Esophagus (tissue), 2 donors: Measurements from ENCODE around the gene UVSSA. TPM values are rescaled to one million over a fixed set of nuclear protein-coding genes. Genes with fewer than 3 reads are reported as not detected.

ENCODE experiments used
- H3K27ac ChIP-seq, 2 donors: one replicate each; pipeline ENCODE4 v1.5.1; 2013; ENCODE audit warnings: low read depth in 2 of 2, mild to moderate bottlenecking in 2 of 2, inconsistent platforms in 1 of 2, low read length in 1 of 2, moderate library complexity in 1 of 2
- H3K27me3 ChIP-seq, 2 donors: one replicate each; pipeline ENCODE4 v1.6.1; 2013; ENCODE audit warnings: low read length in 2 of 2, control low read depth in 1 of 2, mild to moderate bottlenecking in 1 of 2; ENCODE audit not compliant: insufficient read depth in 2 of 2, control insufficient read depth in 1 of 2
- H3K36me3 ChIP-seq, 2 donors: one replicate each; pipeline ENCODE4 v1.6.1; 2013; ENCODE audit warnings: low read length in 1 of 2; ENCODE audit not compliant: control insufficient read depth in 2 of 2, insufficient read depth in 2 of 2
- H3K4me1 ChIP-seq, 2 donors: one replicate each; pipeline ENCODE4 v1.6.1; 2013; ENCODE audit warnings: low read length in 1 of 2; ENCODE audit not compliant: control insufficient read depth in 2 of 2, insufficient read depth in 2 of 2
- H3K4me3 ChIP-seq, 2 donors: one replicate each; pipeline ENCODE4 v1.5.1; 2013; ENCODE audit warnings: low read length in 2 of 2, mild to moderate bottlenecking in 2 of 2, low read depth in 1 of 2, moderate library complexity in 1 of 2
- H3K9me3 ChIP-seq, 2 donors: one replicate each; pipeline ENCODE4 v1.6.1; 2013; ENCODE audit warnings: mild to moderate bottlenecking in 2 of 2, low read depth in 1 of 2, low read length in 1 of 2, moderate library complexity in 1 of 2; ENCODE audit not compliant: control insufficient read depth in 2 of 2, insufficient read depth in 1 of 2
- WGBS, 2 donors: extraction: QIAGEN DNeasy Blood & Tissue Kit; methylation state at CpG; one replicate each; pipeline ENCODE4 v1.1.7; 2013; 5-methylcytosine and 5-hydroxymethylcytosine counted together
- polyA plus RNA-seq, 2 donors: library from polyadenylated mRNA; stranded (reverse); fragments of 200-250 nt; gene quantifications; one replicate each; pipeline ENCODE4 v1.2.3, GENCODE V29; 2013
- donor health status: healthy with polysubstance abuse.
- donor health status: Bipolar disorder and iron deficiency.

The UVSSA gene
- polyA plus RNA-seq, 2 donors, result 4.8 to 13.0 TPM

GRCh38 chr4:1305781-1306455, 41.1 kb upstream of the UVSSA start:
- no peak overlapping the region for H3K4me3 ChIP-seq
- 66 to 69% methylated on average over 17 of the region's 17 CpGs for WGBS, 2 donors
- peaks cover 11 to 24% of the 10 kb centered on the region in 2 donors for H3K4me1 ChIP-seq
- H3K27ac ChIP-seq, result peak overlapping the region; percentile 70 to 91
- no peaks in the 10 kb centered on the region for H3K9me3 ChIP-seq
- no peaks in the 10 kb centered on the region for H3K27me3 ChIP-seq
- H3K36me3 ChIP-seq, result peaks cover 0 to 11% of the 10 kb centered on the region in 2 donors

DNA sequence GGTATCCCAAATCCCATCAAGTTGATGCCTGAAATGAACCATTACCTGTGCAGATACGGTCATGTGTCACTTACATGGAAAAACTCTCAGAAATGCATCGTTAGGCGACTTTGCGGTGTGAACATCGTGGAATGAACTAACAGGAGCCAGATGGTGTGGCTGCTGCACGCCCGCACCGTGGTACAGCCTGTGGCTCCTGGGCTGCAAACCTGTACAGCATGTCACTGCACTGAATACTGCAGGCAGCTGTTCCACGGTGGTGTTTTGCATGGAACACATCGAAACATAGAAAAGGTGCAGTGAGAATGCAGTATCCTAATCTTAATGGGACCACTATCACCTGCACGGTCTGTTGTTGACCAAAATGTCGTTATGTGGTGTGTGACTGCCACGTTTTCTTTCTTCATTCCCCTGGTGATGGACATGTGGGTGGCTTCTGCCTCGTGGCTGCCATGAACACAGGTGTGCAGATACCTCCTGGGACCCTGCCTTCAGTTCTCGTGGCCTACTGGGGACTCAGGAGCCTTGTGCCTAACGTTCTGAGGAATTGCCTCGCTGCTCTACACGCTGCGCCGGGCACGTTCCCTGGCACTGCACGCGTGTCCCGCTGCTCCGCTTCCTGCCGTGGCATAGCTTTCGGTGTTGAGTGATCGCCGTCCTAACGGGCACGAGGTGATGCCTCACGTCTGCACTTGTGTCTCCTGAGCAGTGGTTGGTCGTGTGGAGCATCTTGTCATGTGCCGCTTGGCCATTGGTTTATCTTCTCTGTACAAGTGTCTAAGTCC, 38.9 kb upstream of the UVSSA start:
- Histone ChIP-seq H3K27ac (no peak overlapping the region), H3K36me3 (peaks cover 3 to 23% of the 10 kb centered on the region in 2 donors), H3K9me3 (no peaks in the 10 kb centered on the region), H3K27me3 (no peaks in the 10 kb centered on the region), H3K4me1 (peaks cover 11 to 24% of the 10 kb centered on the region in 2 donors), H3K4me3 (no peak overlapping the region)
- WGBS, 2 donors, result 92 to 96% methylated on average over 34 of the region's 34 CpGs

GRCh38 chr4:1309261-1310010, 37.6 kb upstream of the UVSSA start:
- no peaks in the 10 kb centered on the region for H3K27me3 ChIP-seq
- 14 to 16% methylated on average over 36 of the region's 36 CpGs for WGBS, 2 donors
- H3K36me3 ChIP-seq, result peaks cover 5 to 29% of the 10 kb centered on the region in 2 donors
- H3K27ac ChIP-seq, result peak overlapping the region; percentile 37 to 78
- peak overlapping the region; percentile 7 to 20 for H3K4me3 ChIP-seq
- H3K4me1 ChIP-seq, result peaks cover 11 to 24% of the 10 kb centered on the region in 2 donors
- H3K9me3 ChIP-seq, result no peaks in the 10 kb centered on the region

DNA sequence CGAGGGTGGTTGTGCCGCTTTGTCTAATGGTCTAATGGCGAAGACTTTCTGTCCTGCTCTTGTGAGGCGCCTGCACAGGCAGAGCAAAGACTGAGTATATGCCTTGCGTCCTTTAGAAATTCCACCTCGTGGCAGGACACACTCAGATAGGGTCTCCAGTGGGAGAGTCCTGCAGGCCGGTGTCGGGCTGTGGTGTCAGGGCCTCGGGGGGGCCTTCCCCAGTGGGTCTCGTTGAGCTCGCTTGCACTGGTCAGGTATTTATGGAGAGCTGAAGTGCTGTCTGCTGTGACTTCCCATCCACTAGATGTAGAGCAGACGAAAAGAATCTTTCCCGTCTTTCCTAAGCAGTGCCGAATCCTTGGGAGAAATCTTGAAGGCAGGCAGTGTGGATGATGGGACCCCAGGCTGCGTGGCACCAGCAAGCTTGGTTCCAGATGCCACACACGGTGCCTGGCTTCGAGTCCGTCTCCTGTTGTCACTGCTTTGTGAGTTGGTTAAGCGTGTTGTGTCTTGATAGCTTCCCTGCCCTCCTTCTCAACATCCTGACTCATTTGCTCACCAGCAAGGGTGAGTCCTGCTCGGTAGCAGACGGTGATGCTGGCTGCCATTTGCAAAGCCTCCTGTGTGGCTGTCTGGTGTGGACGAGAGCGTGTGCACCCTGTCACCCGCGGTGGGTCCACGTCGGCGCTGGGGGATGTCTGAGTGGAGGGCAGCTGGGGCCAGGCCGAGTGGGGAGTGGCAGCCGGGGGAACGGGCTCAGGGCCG, 36.8 kb upstream of the UVSSA start:
- H3K27ac ChIP-seq, result peak overlapping the region; percentile 37 to 78
- H3K4me1 ChIP-seq, result peaks cover 9 to 21% of the 10 kb centered on the region in 2 donors
- 68 to 74% methylated on average over 32 of the region's 32 CpGs for WGBS, 2 donors
- no peaks in the 10 kb centered on the region for H3K27me3 ChIP-seq
- peaks cover 7 to 32% of the 10 kb centered on the region in 2 donors for H3K36me3 ChIP-seq
- no peaks in the 10 kb centered on the region for H3K9me3 ChIP-seq
- H3K4me3 ChIP-seq, result peak overlapping the region in 1 of 2 donors; percentile 20

- 83 to 85% methylated on average over 49 of the region's 49 CpGs for WGBS, 2 donors
- Histone ChIP-seq H3K4me3 (no peak overlapping the region), H3K36me3 (peaks cover 7 to 37% of the 10 kb centered on the region in 2 donors), H3K27me3 (no peaks in the 10 kb centered on the region), H3K27ac (peak overlapping the region in 1 of 2 donors; percentile 78), H3K9me3 (no peaks in the 10 kb centered on the region), H3K4me1 (peaks cover 9 to 21% of the 10 kb centered on the region in 2 donors)
Measured at GRCh38 chr4:1310796-1311631, 36.0 kb upstream of the UVSSA start.

GRCh38 chr4:1312821-1313640, 34.0 kb upstream of the UVSSA start:
- H3K27ac ChIP-seq, result no peak overlapping the region
- peaks cover 0 to 3% of the 10 kb centered on the region in 2 donors for H3K9me3 ChIP-seq
- WGBS, 2 donors, result 94 to 96% methylated on average over 20 of the region's 20 CpGs
- no peaks in the 10 kb centered on the region for H3K27me3 ChIP-seq
- peaks cover 7 to 52% of the 10 kb centered on the region in 2 donors for H3K36me3 ChIP-seq
- peaks cover 9 to 21% of the 10 kb centered on the region in 2 donors for H3K4me1 ChIP-seq
- H3K4me3 ChIP-seq, result no peak overlapping the region

DNA sequence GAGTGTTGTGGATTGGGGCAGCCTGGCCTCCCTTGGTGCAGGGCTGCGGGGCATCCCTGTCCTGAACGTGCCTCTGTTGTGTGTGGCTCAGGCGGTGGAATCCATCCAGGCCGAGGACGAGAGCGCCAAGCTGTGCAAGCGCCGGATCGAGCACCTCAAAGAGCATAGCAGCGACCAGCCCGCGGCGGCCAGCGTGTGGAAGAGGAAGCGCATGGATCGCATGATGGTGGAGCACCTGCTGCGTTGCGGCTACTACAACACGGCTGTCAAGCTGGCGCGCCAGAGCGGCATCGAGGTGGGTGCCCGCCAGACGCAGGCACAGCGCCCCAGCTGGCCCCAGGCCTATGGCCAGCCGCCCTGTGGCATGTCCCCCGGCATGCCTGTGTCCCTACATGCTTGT, 31.7 kb upstream of the UVSSA start:
- 95 to 96% methylated on average over 28 of the region's 28 CpGs for WGBS, 2 donors
- H3K27ac ChIP-seq, result no peak overlapping the region
- peaks cover 0 to 3% of the 10 kb centered on the region in 2 donors for H3K9me3 ChIP-seq
- H3K4me3 ChIP-seq, result no peak overlapping the region
- peaks cover 0 to 11% of the 10 kb centered on the region in 2 donors for H3K4me1 ChIP-seq
- peaks cover 7 to 55% of the 10 kb centered on the region in 2 donors for H3K36me3 ChIP-seq
- H3K27me3 ChIP-seq, result no peaks in the 10 kb centered on the region
